Esophagus muscularis mucosa (tissue), 3 donors: ENCODE results near the gene SLTM.

Experiments used
- POLR2A ChIP-seq: fragments of 450-650 bp; IDR thresholded peaks from one replicate; pipeline ENCODE4 v1.6.1; 2017; ENCODE audit warnings: antibody characterized with exemption, moderate library complexity, mild to moderate bottlenecking, low read depth
- TF ChIP-seq, protein P1 (sequence below), 3 experiments: fragments of 200-600 bp in 2 of 3; fragments of 450-650 bp in 1 of 3; sonication (generic) in 2 of 3; IDR thresholded peaks; one replicate each; pipeline ENCODE4 v1.5.1; 2017 to 2019; ENCODE audit warnings: antibody characterized with exemption in 3 of 3, mild to moderate bottlenecking in 2 of 3, moderate library complexity in 1 of 3

DNA sequence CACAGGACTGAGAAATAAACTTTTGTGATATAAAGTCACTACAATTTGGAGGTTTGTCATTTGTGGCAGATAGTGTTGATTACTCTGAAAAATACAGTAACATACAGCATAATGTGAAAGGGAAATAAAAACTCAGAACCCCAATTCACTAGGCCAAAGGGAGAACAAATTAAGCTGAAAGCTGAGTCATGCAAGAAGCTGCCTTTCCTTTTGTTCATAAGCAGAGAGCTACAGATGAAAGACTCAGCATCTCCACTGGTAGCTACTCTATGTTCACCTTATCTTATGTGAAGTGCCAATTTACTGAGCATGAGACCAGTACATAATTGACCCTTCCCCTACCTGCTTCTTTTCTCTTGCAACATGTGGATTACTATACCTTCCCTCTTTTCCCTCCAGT lies 19.3 kb upstream of the SLTM start:
- TF ChIP-seq, protein P1, sequence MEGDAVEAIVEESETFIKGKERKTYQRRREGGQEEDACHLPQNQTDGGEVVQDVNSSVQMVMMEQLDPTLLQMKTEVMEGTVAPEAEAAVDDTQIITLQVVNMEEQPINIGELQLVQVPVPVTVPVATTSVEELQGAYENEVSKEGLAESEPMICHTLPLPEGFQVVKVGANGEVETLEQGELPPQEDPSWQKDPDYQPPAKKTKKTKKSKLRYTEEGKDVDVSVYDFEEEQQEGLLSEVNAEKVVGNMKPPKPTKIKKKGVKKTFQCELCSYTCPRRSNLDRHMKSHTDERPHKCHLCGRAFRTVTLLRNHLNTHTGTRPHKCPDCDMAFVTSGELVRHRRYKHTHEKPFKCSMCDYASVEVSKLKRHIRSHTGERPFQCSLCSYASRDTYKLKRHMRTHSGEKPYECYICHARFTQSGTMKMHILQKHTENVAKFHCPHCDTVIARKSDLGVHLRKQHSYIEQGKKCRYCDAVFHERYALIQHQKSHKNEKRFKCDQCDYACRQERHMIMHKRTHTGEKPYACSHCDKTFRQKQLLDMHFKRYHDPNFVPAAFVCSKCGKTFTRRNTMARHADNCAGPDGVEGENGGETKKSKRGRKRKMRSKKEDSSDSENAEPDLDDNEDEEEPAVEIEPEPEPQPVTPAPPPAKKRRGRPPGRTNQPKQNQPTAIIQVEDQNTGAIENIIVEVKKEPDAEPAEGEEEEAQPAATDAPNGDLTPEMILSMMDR (IDR thresholded peaks at IDR 0.05), result no peak
- no peak for TF ChIP-seq POLR2A
